GM12878 (cell line): ENCODE data around the gene RIC3.

Experiments
- CTCF ChIP-seq, 3 experiments: IDR thresholded peaks in 2 of 3; conservative IDR thresholded peaks in 1 of 3; 2 replicates each; pipeline ENCODE4 v1.5.1; 2011; ENCODE audit warnings: low read depth in 3 of 3, low read length in 3 of 3, mild to moderate bottlenecking in 3 of 3, control low read depth in 2 of 3, moderate library complexity in 2 of 3, inconsistent platforms in 1 of 3, mixed read lengths in 1 of 3; ENCODE audit not compliant: control insufficient read depth in 2 of 3, insufficient read depth in 1 of 3; ENCODE audit errors: extremely low read depth in 1 of 3
- EED ChIP-seq: sonication (generic); IDR thresholded peaks from 2 replicates; pipeline ENCODE4 v1.6.1; 2016; ENCODE audit warnings: antibody characterized with exemption, low read depth
- EGR1 ChIP-seq, 2 experiments: IDR thresholded peaks; 1 replicate in 1 of 2; 2 replicates in 1 of 2; pipeline ENCODE4 v1.6.1; 2011 to 2012; ENCODE audit warnings: low read depth in 2 of 2, low read length in 2 of 2, borderline replicate concordance in 1 of 2, mild to moderate bottlenecking in 1 of 2, moderate library complexity in 1 of 2
- EP300 ChIP-seq, 2 experiments: fragments of 150-350 bp in 1 of 2; IDR thresholded peaks; 2 replicates each; pipeline ENCODE4 v1.6.1; 2011 to 2012; ENCODE audit warnings: low read depth in 2 of 2, low read length in 2 of 2, borderline replicate concordance in 1 of 2, improper control_type of control experiment in 1 of 2, inconsistent platforms in 1 of 2; ENCODE audit not compliant: control insufficient read depth in 1 of 2
- EZH2 ChIP-seq: IDR thresholded peaks from 2 replicates; pipeline ENCODE4 v1.6.1; 2012; ENCODE audit warnings: low read depth, mild to moderate bottlenecking, control low read depth, inconsistent platforms, low read length, borderline replicate concordance; ENCODE audit not compliant: control insufficient read depth
- IRF5 ChIP-seq: fragments of 450-650 bp; IDR thresholded peaks from 2 replicates; pipeline ENCODE4 v1.6.1; 2017; ENCODE audit warnings: borderline replicate concordance
- JUNB ChIP-seq: IDR thresholded peaks from 2 replicates; pipeline ENCODE4 v1.6.1; 2016; ENCODE audit warnings: antibody characterized with exemption, mild to moderate bottlenecking
- MTA2 ChIP-seq: fragments of 450-650 bp; IDR thresholded peaks from 2 replicates; pipeline ENCODE4 v1.6.1; 2016; ENCODE audit warnings: low read depth, mild to moderate bottlenecking, moderate library complexity
- REST ChIP-seq: IDR thresholded peaks from 2 replicates; pipeline ENCODE4 v1.6.1; 2012; ENCODE audit warnings: mild to moderate bottlenecking, low read depth, low read length
- ZBTB11 ChIP-seq: fragments of 450-650 bp; formaldehyde crosslinking; IDR thresholded peaks from 2 replicates; pipeline ENCODE4 v1.5.0; 2022; ENCODE audit warnings: mild to moderate bottlenecking, missing genetic modification characterization
- ZNF207 ChIP-seq: fragments of 450-650 bp; IDR thresholded peaks from 2 replicates; pipeline ENCODE4 v1.6.1; 2014; ENCODE audit warnings: antibody characterized with exemption, mild to moderate bottlenecking, borderline replicate concordance

GRCh38 chr11:8186429-8186828, 17.6 kb upstream of the RIC3 start:
- TF ChIP-seq CTCF (IDR thresholded peaks at IDR 0.05 in 2 of 3, conservative IDR thresholded peaks at IDR 0.05 in 1 of 3; ENCODE audit: control insufficient read depth in 2 of 3, extremely low read depth in 1 of 3, insufficient read depth in 1 of 3, low read depth in 3 of 3, low read length in 3 of 3) (no peak), REST (no peak), EED (no peak), ZBTB11 (CRISPR knock-in tag) (no peak), EGR1 (IDR thresholded peaks at IDR 0.05; ENCODE audit: borderline replicate concordance in 1 of 2, low read depth in 2 of 2, low read length in 2 of 2) (no peak), ZNF207 (no peak), EP300 (IDR thresholded peaks at IDR 0.05; ENCODE audit: borderline replicate concordance in 1 of 2, control insufficient read depth in 1 of 2, low read depth in 2 of 2, low read length in 2 of 2) (no peak), JUNB (no peak), IRF5 (no peak), MTA2 (no peak), EZH2 (no peak)
